Measurements from ENCODE around the gene ZNF385B.

ZNF385B gene

GRCh38 chr2:179512281-179513035 lies 349.0 kb downstream of the ZNF385B start:
- no peak for TF ChIP-seq CTCF (IDR thresholded peaks at IDR 0.05; ENCODE audit: extremely low read depth, insufficient read depth, missing control alignments)
- no peak for DNase-seq (ENCODE audit: low spot score)
- in situ Hi-C loops (cut with MboI; ENCODE audit: low pct_unique_long_range_greater_than_20kb, low sequenced_read_pairs, unreplicated experiment): no loop called here

- no peak for DNase-seq (ENCODE audit: low spot score)
- in situ Hi-C loops (cut with MboI; ENCODE audit: low pct_unique_long_range_greater_than_20kb, low sequenced_read_pairs, unreplicated experiment): no loop called here
- no peak for TF ChIP-seq CTCF (IDR thresholded peaks at IDR 0.05; ENCODE audit: extremely low read depth, insufficient read depth, missing control alignments)
Measured at GRCh38 chr2:179511105-179511789, 350.2 kb downstream of the ZNF385B start.

GRCh38 chr2:179495315-179495714 lies 366.1 kb downstream of the ZNF385B start:
- in situ Hi-C loops (cut with MboI; ENCODE audit: low pct_unique_long_range_greater_than_20kb, low sequenced_read_pairs, unreplicated experiment): no loop called here
- TF ChIP-seq CTCF (IDR thresholded peaks at IDR 0.05; ENCODE audit: extremely low read depth, insufficient read depth, missing control alignments): no peak
- no peak for DNase-seq (ENCODE audit: low spot score)

- in situ Hi-C loops (cut with MboI; ENCODE audit: low pct_unique_long_range_greater_than_20kb, low sequenced_read_pairs, unreplicated experiment): no loop called here
- TF ChIP-seq CTCF (IDR thresholded peaks at IDR 0.05; ENCODE audit: extremely low read depth, insufficient read depth, missing control alignments): no peak
Measured at GRCh38 chr2:179488563-179488962, 372.8 kb downstream of the ZNF385B start.

GRCh38 chr2:179487010-179487731 lies 374.2 kb downstream of the ZNF385B start:
- no peak for DNase-seq (ENCODE audit: low spot score)
- in situ Hi-C loops (cut with MboI; ENCODE audit: low pct_unique_long_range_greater_than_20kb, low sequenced_read_pairs, unreplicated experiment): no loop called here

More at GRCh38 chr2:179488563-179488962, 372.8 kb downstream of the ZNF385B start:
- no peak for DNase-seq (ENCODE audit: low spot score)

More at GRCh38 chr2:179487010-179487731, 374.2 kb downstream of the ZNF385B start:
- TF ChIP-seq CTCF (IDR thresholded peaks at IDR 0.05; ENCODE audit: extremely low read depth, insufficient read depth, missing control alignments): no peak
